SK-N-SH (cell line): ENCODE data around the gene RMND1. TPM values are rescaled to one million over a fixed set of nuclear protein-coding genes. Genes with fewer than 3 reads are reported as not detected.

Experiments
- CTCF ChIA-PET: fragments of 300-600, 350-600 bp; formaldehyde crosslinking; extraction: SDS; loops from one replicate; lab custom pipeline; 2021; lab: Yijun Ruan, JAX
- POLR2A ChIA-PET: fragments of 350-600 bp; sonication (Branson Sonifier 250); formaldehyde crosslinking; extraction: SDS; loops from one replicate; lab custom pipeline; 2020; ENCODE audit warnings: antibody characterized with exemption, inconsistent platforms; lab: Yijun Ruan, JAX
- DNase-seq: peaks from one replicate; pipeline ENCODE4 v3.0.0; 2012
- H2AFZ ChIP-seq: fragments of 200-600 bp; sonication (generic); 2 replicates; pipeline ENCODE4 v1.8.1; 2016; ENCODE audit warnings: antibody characterized with exemption, mild to moderate bottlenecking, low read depth
- H3F3A ChIP-seq: fragments of 200-600 bp; sonication (generic); replicated peaks from 2 replicates; pipeline ENCODE3; 2016; ENCODE audit warnings: antibody characterized with exemption, mild to moderate bottlenecking; ENCODE audit not compliant: insufficient read depth
- H3K27ac ChIP-seq, 2 experiments: fragments of 200-500 bp in 1 of 2; fragments of 200-600 bp in 1 of 2; sonication (Bioruptor generic) in 1 of 2; sonication (generic), shearing (Covaris generic) in 1 of 2; 2 replicates each; pipeline versions ENCODE4 v1.5.1 to v1.6.1; 2014 to 2016; ENCODE audit warnings: low read depth in 2 of 2, inconsistent platforms in 1 of 2, low read length in 1 of 2, mild to moderate bottlenecking in 1 of 2, mixed read lengths in 1 of 2
- H3K27me3 ChIP-seq: fragments of 200-600 bp; sonication (generic), shearing (Covaris generic); 2 replicates; pipeline ENCODE4 v1.6.1; 2016; ENCODE audit warnings: mixed run types; ENCODE audit not compliant: insufficient read depth
- H3K36me3 ChIP-seq, 2 experiments: fragments of 200-500 bp in 1 of 2; fragments of 200-600 bp in 1 of 2; sonication (Bioruptor generic) in 1 of 2; sonication (generic) in 1 of 2; replicated peaks in 1 of 2; 2 replicates each; pipeline versions ENCODE3 to v1.5.1; 2014 to 2016; ENCODE audit warnings: low read length in 1 of 2, mild to moderate bottlenecking in 1 of 2; ENCODE audit not compliant: insufficient read depth in 2 of 2, control insufficient read depth in 1 of 2
- H3K4me1 ChIP-seq, 2 experiments: fragments of 200-500 bp in 1 of 2; fragments of 200-600 bp in 1 of 2; sonication (Bioruptor generic) in 1 of 2; sonication (generic), shearing (Covaris generic) in 1 of 2; 2 replicates each; pipeline versions ENCODE4 v1.5.1 to v1.6.1; 2014 to 2016; ENCODE audit warnings: low read depth in 1 of 2, low read length in 1 of 2, mixed run types in 1 of 2; ENCODE audit not compliant: insufficient read depth in 2 of 2, control insufficient read depth in 1 of 2
- H3K4me2 ChIP-seq: fragments of 200-600 bp; sonication (generic), shearing (Covaris generic); 2 replicates; pipeline ENCODE4 v1.6.1; 2017; ENCODE audit warnings: mixed run types
- H3K4me3 ChIP-seq, 2 experiments: fragments of 200-500 bp in 1 of 2; fragments of 200-600 bp in 1 of 2; sonication (Bioruptor generic) in 1 of 2; sonication (generic), shearing (Covaris generic) in 1 of 2; 2 replicates each; pipeline versions ENCODE4 v1.5.1 to v1.8.1; 2014 to 2016; ENCODE audit warnings: low read depth in 2 of 2, inconsistent platforms in 1 of 2, low read length in 1 of 2, mild to moderate bottlenecking in 1 of 2, mixed read lengths in 1 of 2, moderate library complexity in 1 of 2
- H3K79me2 ChIP-seq: fragments of 200-600 bp; sonication (generic); 2 replicates; pipeline ENCODE4 v1.8.1; 2017; ENCODE audit warnings: mild to moderate bottlenecking; ENCODE audit not compliant: insufficient read depth
- H3K9ac ChIP-seq: fragments of 200-600 bp; sonication (generic); 2 replicates; pipeline ENCODE4 v1.6.1; 2017; ENCODE audit warnings: mixed run types
- H3K9me2 ChIP-seq: fragments of 200-600 bp; sonication (generic); 2 replicates; pipeline ENCODE4 v1.6.1; 2017; ENCODE audit warnings: mixed run types
- H3K9me3 ChIP-seq: fragments of 200-600 bp; sonication (generic); 2 replicates; pipeline ENCODE4 v1.6.1; 2017; ENCODE audit warnings: mixed run types, mild to moderate bottlenecking, moderate library complexity
- H4K20me1 ChIP-seq: fragments of 200-600 bp; sonication (generic); 2 replicates; pipeline ENCODE4 v1.6.1; 2017; ENCODE audit warnings: mild to moderate bottlenecking, mixed run types; ENCODE audit not compliant: insufficient read depth
- CHD2 ChIP-seq: fragments of 150-350 bp; IDR thresholded peaks from 2 replicates; pipeline ENCODE4 v1.6.1; 2018; ENCODE audit warnings: low read length; ENCODE audit not compliant: partially characterized antibody
- ELF1 ChIP-seq: IDR thresholded peaks from 2 replicates; pipeline ENCODE4 v1.4.0; 2012
- FOSL2 ChIP-seq: IDR thresholded peaks from 2 replicates; pipeline ENCODE4 v1.4.0; 2012; ENCODE audit warnings: low read depth, mild to moderate bottlenecking, moderate library complexity, borderline replicate concordance
- FOXM1 ChIP-seq: IDR thresholded peaks from 2 replicates; pipeline ENCODE4 v1.4.0; 2012; ENCODE audit warnings: low read depth, mild to moderate bottlenecking
- GATA2 ChIP-seq: sonication (generic); formaldehyde crosslinking; IDR thresholded peaks from 2 replicates; pipeline ENCODE4 v1.5.0; 2020; ENCODE audit warnings: mild to moderate bottlenecking, missing genetic modification reagents
- JUND ChIP-seq: IDR thresholded peaks from 2 replicates; pipeline ENCODE4 v1.4.0; 2012
- MEF2A ChIP-seq: IDR thresholded peaks from 2 replicates; pipeline ENCODE4 v1.4.0; 2012; ENCODE audit warnings: low read depth, borderline replicate concordance
- POLR2AphosphoS5 ChIP-seq: IDR thresholded peaks from 2 replicates; pipeline ENCODE4 v1.6.1; 2012; ENCODE audit warnings: low read depth, low read length
- RFX5 ChIP-seq: IDR thresholded peaks from 2 replicates; pipeline ENCODE4 v1.6.1; 2012; ENCODE audit warnings: mild to moderate bottlenecking, improper control_type of control experiment, low read length
- RXRA ChIP-seq: IDR thresholded peaks from 2 replicates; pipeline ENCODE4 v1.4.0; 2012; ENCODE audit warnings: low read depth, mild to moderate bottlenecking, borderline replicate concordance
- SMC3 ChIP-seq: IDR thresholded peaks from 2 replicates; pipeline ENCODE4 v1.6.1; 2012; ENCODE audit warnings: low read depth, low read length, improper control_type of control experiment
- YY1 ChIP-seq: IDR thresholded peaks from 2 replicates; pipeline ENCODE4 v1.4.0; 2012; ENCODE audit warnings: low read depth, mild to moderate bottlenecking
- WGBS: methylation state at CpG from one replicate; pipeline ENCODE4 v1.1.6; 2017; ENCODE audit warnings: low lambda C conversion rate; 5-methylcytosine and 5-hydroxymethylcytosine counted together
- polyA plus RNA-seq, 3 experiments: library from polyadenylated mRNA; depleted of rRNA; stranded (reverse); fragments of >200 nt; gene quantifications; 2 replicates each; pipeline ENCODE4 v1.2.3, GENCODE V29; 2012
- TF ChIP-seq, protein P1 (sequence below): IDR thresholded peaks from 2 replicates; pipeline ENCODE4; 2012
- TF ChIP-seq, protein P2 (sequence below): fragments of 150-350 bp; IDR thresholded peaks from 2 replicates; pipeline ENCODE4 v1.6.1; 2017; ENCODE audit warnings: antibody characterized with exemption, low read length, low read depth, borderline replicate concordance
- TF ChIP-seq, protein P3 (sequence below): fragments of 200-600 bp; sonication (generic); IDR thresholded peaks from 2 replicates; pipeline ENCODE4 v1.6.1; 2017; ENCODE audit warnings: antibody characterized with exemption, mild to moderate bottlenecking, moderate library complexity
- TF ChIP-seq, protein P4 (sequence below): IDR thresholded peaks from 2 replicates; pipeline ENCODE4 v1.4.0; 2012; ENCODE audit warnings: low read depth, borderline replicate concordance

RMND1 gene
- polyA plus RNA-seq, 1 of the 3 experiments (the other 2 are of a cell fraction): 14.8 TPM

DNA sequence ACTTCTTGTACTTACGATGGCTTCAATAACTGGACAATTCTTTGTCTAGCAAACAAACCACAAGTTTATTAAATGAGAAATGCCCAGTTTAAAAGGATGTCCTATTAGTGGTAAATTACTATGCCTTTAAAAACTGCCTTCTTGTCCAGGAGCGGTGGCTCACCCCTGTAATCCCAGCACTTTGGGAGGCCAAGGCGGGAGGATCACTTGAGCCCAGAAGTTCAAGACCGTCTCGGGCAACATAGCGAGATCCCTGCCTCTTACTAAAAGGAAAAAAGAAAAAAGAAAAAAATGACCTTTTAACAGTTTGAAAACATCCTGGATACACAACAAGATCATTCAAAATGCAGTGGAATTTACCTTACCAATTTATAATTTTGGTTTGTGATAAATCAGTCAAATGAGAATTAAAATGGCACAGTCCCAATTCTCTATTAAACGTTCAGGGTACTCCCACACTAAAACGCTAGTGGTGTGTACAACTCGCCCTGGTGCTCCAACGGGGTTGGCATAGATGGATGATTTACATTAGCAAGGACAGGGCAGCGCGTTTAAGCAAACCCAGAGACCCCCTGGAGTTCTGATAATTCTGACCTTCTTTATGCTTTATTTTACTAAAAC lies 62.8 kb downstream of the RMND1 start:
- DNase-seq: no peak
- Histone ChIP-seq H2AFZ (peak overlapping the region; percentile 65), H3K9ac (peak overlapping the region; percentile 99), H3K4me1 (peaks cover 22 to 31% of the 10 kb centered on the region in 2 experiments), H3K27ac (peak overlapping the region; percentile 98 to 99), H3K4me2 (peak overlapping the region; percentile 94), H3F3A (peaks cover 24% of the 10 kb centered on the region)
- POLR2A ChIA-PET: interaction anchor here (1.2 to 1.3 kb wide), 2 partner anchors 10 to 14 kb away, joined by 3 to 6 read pairs; no protein-coding TSS in a partner anchor
- CTCF ChIA-PET: interaction anchor here (1.3 to 2.6 kb wide), 5 partner anchors 13 to 523 kb away, joined by 4 to 9 read pairs (median 7); partner anchors contain the start of gene MTHFD1L
- TF ChIP-seq GATA2 (CRISPR knock-in tag) (no peak), POLR2AphosphoS5 (peak; percentile 23; the same call in 1 of the 2 replicates)
- TF ChIP-seq, protein P1, sequence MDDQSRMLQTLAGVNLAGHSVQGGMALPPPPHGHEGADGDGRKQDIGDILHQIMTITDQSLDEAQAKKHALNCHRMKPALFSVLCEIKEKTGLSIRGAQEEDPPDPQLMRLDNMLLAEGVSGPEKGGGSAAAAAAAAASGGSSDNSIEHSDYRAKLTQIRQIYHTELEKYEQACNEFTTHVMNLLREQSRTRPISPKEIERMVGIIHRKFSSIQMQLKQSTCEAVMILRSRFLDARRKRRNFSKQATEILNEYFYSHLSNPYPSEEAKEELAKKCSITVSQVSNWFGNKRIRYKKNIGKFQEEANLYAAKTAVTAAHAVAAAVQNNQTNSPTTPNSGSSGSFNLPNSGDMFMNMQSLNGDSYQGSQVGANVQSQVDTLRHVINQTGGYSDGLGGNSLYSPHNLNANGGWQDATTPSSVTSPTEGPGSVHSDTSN: 0 out of 2 replicates have a peak, but pooled peaks have one; percentile 8
- TF ChIP-seq, all 33 proteins: peak for 2
- no peaks in the 10 kb centered on the region for H3K9me2 ChIP-seq
- no peaks in the 10 kb centered on the region for H3K27me3 ChIP-seq
- peaks cover 80% of the 10 kb centered on the region for H3K79me2 ChIP-seq
- H4K20me1 ChIP-seq: peaks cover 25% of the 10 kb centered on the region
- 39% methylated on average over 12 of the region's 12 CpGs for WGBS
- peak overlapping the region; percentile 86 to 92 for H3K4me3 ChIP-seq
- peaks cover 4 to 5% of the 10 kb centered on the region in 2 experiments for H3K36me3 ChIP-seq
- H3K9me3 ChIP-seq: no peaks in the 10 kb centered on the region; the same call in 1 of the 2 replicates

DNA sequence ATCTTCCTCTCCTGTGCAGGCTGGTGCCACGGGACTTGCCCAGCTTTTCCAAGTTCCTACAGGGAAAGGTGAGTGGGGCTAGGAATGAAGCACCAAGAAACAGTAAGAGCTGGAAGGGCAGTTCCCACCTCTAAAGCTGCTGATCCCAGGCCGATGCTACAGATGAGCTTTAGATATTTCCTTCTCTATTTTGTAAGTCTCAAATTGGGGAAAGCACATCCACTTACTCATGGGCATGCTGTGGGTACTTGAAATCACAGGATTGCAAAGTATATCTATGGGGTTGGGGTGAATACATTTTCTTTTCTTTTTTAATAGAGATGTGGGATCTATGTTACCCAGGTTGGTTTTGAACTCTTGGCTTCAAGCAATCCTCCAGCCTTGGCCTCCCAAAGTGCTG lies 63.7 kb downstream of the RMND1 start:
- 97% methylated on average over 2 of the region's 2 CpGs for WGBS
- POLR2A ChIA-PET: interaction anchor here (0.7 kb wide), 1 partner anchor 13 kb away, joined by 3 read pairs; no protein-coding TSS in a partner anchor
- peak overlapping the region; percentile 43 to 98 for H3K27ac ChIP-seq

More for the DNA sequence above, 63.7 kb downstream of the RMND1 start:
- peaks cover 78% of the 10 kb centered on the region for H3K79me2 ChIP-seq
- TF ChIP-seq RXRA: no peak
- TF ChIP-seq POLR2AphosphoS5: no peak
- TF ChIP-seq RFX5: no peak
- no peak for TF ChIP-seq MEF2A
- TF ChIP-seq, protein P2, sequence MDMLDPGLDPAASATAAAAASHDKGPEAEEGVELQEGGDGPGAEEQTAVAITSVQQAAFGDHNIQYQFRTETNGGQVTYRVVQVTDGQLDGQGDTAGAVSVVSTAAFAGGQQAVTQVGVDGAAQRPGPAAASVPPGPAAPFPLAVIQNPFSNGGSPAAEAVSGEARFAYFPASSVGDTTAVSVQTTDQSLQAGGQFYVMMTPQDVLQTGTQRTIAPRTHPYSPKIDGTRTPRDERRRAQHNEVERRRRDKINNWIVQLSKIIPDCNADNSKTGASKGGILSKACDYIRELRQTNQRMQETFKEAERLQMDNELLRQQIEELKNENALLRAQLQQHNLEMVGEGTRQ: no peak
- TF ChIP-seq YY1: no peak
- TF ChIP-seq, protein P3, sequence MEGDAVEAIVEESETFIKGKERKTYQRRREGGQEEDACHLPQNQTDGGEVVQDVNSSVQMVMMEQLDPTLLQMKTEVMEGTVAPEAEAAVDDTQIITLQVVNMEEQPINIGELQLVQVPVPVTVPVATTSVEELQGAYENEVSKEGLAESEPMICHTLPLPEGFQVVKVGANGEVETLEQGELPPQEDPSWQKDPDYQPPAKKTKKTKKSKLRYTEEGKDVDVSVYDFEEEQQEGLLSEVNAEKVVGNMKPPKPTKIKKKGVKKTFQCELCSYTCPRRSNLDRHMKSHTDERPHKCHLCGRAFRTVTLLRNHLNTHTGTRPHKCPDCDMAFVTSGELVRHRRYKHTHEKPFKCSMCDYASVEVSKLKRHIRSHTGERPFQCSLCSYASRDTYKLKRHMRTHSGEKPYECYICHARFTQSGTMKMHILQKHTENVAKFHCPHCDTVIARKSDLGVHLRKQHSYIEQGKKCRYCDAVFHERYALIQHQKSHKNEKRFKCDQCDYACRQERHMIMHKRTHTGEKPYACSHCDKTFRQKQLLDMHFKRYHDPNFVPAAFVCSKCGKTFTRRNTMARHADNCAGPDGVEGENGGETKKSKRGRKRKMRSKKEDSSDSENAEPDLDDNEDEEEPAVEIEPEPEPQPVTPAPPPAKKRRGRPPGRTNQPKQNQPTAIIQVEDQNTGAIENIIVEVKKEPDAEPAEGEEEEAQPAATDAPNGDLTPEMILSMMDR: no peak
- TF ChIP-seq ELF1: no peak
- TF ChIP-seq, protein P4, sequence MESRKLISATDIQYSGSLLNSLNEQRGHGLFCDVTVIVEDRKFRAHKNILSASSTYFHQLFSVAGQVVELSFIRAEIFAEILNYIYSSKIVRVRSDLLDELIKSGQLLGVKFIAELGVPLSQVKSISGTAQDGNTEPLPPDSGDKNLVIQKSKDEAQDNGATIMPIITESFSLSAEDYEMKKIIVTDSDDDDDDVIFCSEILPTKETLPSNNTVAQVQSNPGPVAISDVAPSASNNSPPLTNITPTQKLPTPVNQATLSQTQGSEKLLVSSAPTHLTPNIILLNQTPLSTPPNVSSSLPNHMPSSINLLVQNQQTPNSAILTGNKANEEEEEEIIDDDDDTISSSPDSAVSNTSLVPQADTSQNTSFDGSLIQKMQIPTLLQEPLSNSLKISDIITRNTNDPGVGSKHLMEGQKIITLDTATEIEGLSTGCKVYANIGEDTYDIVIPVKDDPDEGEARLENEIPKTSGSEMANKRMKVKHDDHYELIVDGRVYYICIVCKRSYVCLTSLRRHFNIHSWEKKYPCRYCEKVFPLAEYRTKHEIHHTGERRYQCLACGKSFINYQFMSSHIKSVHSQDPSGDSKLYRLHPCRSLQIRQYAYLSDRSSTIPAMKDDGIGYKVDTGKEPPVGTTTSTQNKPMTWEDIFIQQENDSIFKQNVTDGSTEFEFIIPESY: no peak
- TF ChIP-seq FOXM1: no peak
- TF ChIP-seq CHD2: no peak
- no peak for TF ChIP-seq JUND
- TF ChIP-seq SMC3: no peak
- TF ChIP-seq FOSL2: no peak
- no peak overlapping the region for H3K9ac ChIP-seq
- no peaks in the 10 kb centered on the region for H3K27me3 ChIP-seq
- H3K9me3 ChIP-seq: no peaks in the 10 kb centered on the region; the same call in 1 of the 2 replicates
- H3K4me2 ChIP-seq: no peak overlapping the region
- no peak overlapping the region for H3K4me3 ChIP-seq
- CTCF ChIA-PET: interaction anchor here (2.6 kb wide), 1 partner anchor 12 kb away, joined by 7 read pairs; no protein-coding TSS in a partner anchor
- peaks cover 16% of the 10 kb centered on the region for H4K20me1 ChIP-seq
- H2AFZ ChIP-seq: no peak overlapping the region
- peaks cover 19 to 24% of the 10 kb centered on the region in 2 experiments for H3K4me1 ChIP-seq
- peaks cover 18% of the 10 kb centered on the region for H3F3A ChIP-seq
- H3K36me3 ChIP-seq: peaks cover 4 to 5% of the 10 kb centered on the region in 2 experiments
- H3K9me2 ChIP-seq: no peaks in the 10 kb centered on the region
- no peak for DNase-seq
